Effector CD4-positive, alpha-beta T cell (primary cell): ENCODE results near the gene SETD9.

Experiments used
- DNase-seq: peaks from one replicate; pipeline ENCODE4 v3.0.0-alpha.2; 2020
- total RNA-seq: gene quantifications from one replicate; lab custom pipeline; 2026; lab: John Stamatoyannopoulos, UW

Gene SETD9
- 4.1 reads per million, percentile 16 among the genes with 10 or more reads in this experiment for total RNA-seq

- DNase-seq, result peak; percentile 79
Measured at GRCh38 chr5:56909294-56910209, at the start of gene SETD9. SETD9 (plus strand) TSS chr5:56909596; CDS start chr5:56909646, 50 bp downstream.

DNA sequence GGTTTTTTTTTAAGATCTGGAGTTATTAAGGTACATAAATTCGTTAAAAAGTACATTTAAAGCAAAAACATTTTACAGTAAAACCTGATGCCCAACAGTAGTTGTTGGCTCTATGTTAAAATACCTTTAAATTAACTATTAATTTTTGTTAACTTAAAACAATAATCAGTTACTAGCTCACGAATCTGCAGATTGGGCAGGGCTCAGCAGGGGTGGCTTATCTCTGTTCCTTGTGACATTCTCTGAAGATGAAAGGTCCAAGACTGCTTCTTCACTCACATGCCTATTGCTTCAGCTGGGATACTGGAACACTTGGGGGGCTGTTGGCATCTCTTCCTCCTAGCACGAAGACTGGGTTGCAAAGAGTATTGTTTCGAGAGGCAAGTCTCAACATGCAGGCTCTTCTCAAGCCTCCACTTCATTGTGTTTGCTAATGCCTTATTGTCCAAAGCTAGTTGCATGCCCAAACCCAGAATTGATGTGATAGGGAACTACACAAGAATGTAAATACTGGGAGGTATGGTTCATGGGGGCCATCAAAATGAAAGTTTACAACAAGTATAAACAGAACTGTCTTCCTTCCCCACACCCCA is 47.4 kb upstream of the SETD9 start:
- no peak for DNase-seq

GRCh38 chr5:56862909-56863308 is 46.5 kb upstream of the SETD9 start:
- DNase-seq, result no peak

GRCh38 chr5:56871777-56872176 is 37.6 kb upstream of the SETD9 start:
- no peak for DNase-seq

GRCh38 chr5:56873056-56873455 is 36.3 kb upstream of the SETD9 start:
- DNase-seq, result no peak

DNA sequence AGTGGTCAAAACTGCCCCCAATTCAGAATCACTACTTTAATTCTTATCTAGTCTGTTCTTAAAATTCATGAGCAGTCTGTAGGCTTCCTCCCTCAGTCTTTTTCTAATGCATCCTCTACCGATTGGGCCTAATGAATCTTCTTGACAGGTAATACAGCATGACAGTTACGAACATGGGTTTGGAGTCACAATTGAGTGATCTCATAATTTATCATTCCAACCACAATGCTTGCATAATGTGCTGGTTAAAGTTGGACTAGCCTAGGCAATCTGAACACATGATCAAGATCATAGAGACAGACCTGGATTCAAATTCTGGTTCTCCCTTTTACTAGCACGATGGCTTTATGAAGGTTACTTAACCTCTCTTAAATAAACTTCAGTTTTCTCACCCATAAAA is 33.1 kb upstream of the SETD9 start:
- DNase-seq, result no peak

GRCh38 chr5:56881571-56881970 is 27.8 kb upstream of the SETD9 start:
- DNase-seq, result no peak

DNA sequence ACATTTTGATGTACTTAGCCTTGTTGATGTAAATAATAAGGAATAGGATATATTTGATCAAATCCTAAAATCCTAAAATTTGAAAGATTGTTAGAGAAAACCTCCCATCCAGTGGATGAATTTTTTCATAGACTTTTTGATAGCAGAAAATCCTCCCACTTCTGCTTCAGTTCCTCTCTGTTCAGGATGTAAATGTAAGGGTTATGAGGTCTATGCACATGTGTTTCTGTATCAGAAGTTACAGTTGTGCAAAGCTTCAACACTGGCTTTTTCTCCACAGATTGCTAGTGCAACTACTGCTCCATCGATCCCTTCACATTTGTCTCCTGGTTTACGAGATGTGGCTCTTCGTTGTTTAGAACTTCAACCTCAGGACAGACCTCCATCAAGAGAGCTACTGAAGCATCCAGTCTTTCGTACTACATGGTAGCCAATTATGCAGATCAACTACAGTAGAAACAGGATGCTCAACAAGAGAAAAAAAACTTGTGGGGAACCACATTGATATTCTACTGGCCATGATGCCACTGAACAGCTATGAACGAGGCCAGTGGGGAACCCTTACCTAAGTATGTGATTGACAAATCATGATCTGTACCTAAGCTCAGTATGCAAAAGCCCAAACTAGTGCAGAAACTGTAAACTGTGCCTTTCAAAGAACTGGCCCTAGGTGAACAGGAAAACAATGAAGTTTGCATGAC is 16.0 kb upstream of the SETD9 start:
- DNase-seq, result no peak

- no peak for DNase-seq
Measured at GRCh38 chr5:56896763-56897162, 12.6 kb upstream of the SETD9 start.

- no peak for DNase-seq
Measured at GRCh38 chr5:56898213-56898612, 11.2 kb upstream of the SETD9 start.

DNA sequence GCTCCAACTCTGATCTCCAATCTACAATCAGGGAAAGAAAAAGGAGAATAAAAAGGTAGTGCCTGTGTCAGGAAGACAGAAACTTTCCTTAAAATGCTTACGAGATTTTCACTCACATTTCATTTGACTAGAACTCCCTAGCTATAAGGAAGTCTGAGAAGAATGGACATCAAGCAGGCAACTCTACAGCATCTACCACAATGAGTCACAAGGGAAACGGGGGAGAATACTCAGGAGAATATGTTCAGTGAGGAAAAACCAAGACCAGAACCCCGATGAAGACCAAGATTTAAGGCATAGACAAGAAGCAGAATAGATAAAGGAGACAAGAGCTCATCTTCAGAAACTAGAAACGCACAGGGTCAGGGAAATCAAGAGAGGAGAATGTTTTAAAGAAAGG is 9.0 kb upstream of the SETD9 start:
- DNase-seq, result no peak

DNA sequence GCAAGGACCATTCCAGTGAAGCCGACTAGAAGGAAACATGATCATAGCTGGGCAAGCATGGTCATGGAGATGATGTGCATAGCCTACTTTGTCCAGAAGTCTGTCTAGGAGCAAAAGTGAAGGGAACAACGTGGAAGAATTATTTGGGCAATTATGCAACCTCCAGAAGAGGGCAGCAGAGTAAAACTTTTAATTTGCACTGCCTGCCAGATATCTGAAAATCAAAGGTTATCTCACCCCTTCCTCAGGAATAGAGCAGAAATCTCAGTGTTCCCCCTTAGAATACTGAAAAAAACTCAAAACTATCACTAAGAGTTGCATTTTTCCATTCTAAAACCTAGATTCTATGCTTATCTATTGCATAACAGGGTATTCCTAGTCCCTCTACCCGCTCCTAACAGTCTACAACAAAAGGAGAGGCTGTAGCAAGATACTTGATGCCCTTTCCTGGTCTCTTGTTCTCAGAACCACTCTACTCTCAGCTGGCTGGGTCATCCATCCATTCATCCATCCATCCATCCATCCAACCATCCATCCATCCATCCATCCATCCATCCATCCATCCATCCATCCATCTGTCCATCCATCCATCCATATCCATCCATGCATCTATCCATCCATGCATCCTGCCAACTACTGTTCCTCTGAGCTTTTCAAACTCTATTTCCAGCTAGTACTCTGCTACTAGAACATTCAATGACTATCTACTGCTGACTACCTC is 8.4 kb upstream of the SETD9 start:
- DNase-seq, result peak; percentile 34

- no peak for DNase-seq
Measured at GRCh38 chr5:56908942-56909293, 478 bp upstream of the SETD9 start.

- no peak for DNase-seq
Measured at GRCh38 chr5:56910210-56910965, 992 bp downstream of the SETD9 start.

- no peak for DNase-seq
Measured at GRCh38 chr5:56913766-56914165, 4.4 kb downstream of the SETD9 start.

GRCh38 chr5:56914678-56915077 is 5.3 kb downstream of the SETD9 start:
- no peak for DNase-seq

DNA sequence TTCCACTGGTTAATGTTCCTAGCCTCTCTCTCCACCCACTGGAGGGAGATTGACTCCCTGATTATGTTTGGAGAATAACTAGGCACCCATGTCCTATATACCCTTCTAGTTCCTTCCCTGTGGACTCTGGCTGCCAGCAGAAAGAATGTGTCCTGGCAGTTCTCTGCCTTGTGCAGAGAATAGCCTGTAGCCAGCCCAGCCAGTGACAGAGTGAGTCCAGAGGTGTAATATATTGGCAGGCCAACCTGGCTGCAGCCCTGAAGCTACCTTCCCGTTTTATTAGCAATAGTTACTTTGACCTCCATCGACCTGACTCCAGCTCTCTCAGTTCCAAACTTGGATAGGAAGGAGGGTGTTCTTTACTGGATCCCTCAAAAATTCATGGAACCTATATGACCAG is 8.1 kb downstream of the SETD9 start:
- no peak for DNase-seq

- no peak for DNase-seq
Measured at GRCh38 chr5:56918054-56918453, 8.7 kb downstream of the SETD9 start.

- DNase-seq, result no peak
Measured at GRCh38 chr5:56919942-56920662, 10.7 kb downstream of the SETD9 start.

DNA sequence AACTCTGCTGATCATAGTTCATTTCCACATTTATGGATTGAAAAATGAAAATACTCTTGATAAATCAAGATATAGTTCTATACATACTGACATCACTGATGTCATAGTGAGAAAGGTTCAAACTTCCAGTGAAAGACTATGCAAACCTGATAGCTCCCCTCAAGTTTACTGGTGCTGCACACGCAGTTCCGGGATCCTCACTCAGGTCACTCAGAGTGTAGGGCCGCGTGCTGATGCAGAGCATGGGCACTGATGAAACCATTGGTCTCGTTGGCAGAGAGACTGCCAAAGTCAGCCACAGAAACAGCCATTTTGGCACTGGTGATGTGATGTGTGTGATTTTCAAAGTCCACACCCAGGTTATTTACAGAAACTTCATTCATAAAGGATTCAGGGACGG is 13.5 kb downstream of the SETD9 start:
- DNase-seq, result no peak

GRCh38 chr5:56934325-56934724 is 24.9 kb downstream of the SETD9 start:
- DNase-seq, result no peak

DNA sequence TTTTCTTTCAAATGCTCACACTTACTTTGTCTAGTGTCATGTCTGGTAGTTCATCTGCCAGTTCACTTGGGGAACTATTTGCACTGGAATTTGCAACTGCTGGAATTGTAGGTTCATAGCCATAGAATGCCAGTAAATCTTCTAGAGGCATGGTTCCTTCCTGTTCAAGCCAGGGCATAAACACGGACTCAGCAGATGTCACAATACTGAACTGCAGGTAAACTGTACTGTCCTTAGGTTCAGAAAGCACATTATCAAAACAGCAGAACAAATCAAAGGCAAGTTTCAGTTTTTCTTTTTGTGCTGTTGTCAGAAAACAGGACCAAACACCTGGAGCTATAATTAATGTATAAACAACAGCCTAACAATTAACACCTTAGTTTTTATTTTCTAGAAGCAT is 29.5 kb downstream of the SETD9 start:
- no peak for DNase-seq
